ENCODE data around the gene SEMA5A. TPM values are rescaled to one million over a fixed set of nuclear protein-coding genes. Genes with fewer than 3 reads are reported as not detected.
"Not testable (repeated sequence)": the region's sequence is repeated elsewhere in the genome, so short reads cannot be mapped to it uniquely, and the experiment has no call there.

The SEMA5A gene
- total RNA-seq, 2 experiments from 2014 or later, result 1.1 to 1.7 TPM

- DNase-seq, result no peak
- no peaks in the 10 kb centered on the region for H3K27me3 Mint-ChIP-seq
- H3K4me3 Mint-ChIP-seq, result no peak overlapping the region
- no peak overlapping the region for H3K27ac Mint-ChIP-seq
- ChIA-PET CTCF (no interaction called here), POLR2A (no interaction called here)
- H3K36me3 Mint-ChIP-seq (ENCODE audit: low read depth), result peaks cover 2% of the 10 kb centered on the region
- no peaks in the 10 kb centered on the region for H3K4me1 Mint-ChIP-seq
- H3K9me3 Mint-ChIP-seq, result peaks cover 6% of the 10 kb centered on the region
These were observed 122.3 kb downstream of the SEMA5A start for GRCh38 chr5:9423571-9423970.

- Mint-ChIP-seq H3K9me3 (peaks cover 8% of the 10 kb centered on the region), H3K4me1 (no peaks in the 10 kb centered on the region), H3K4me3 (no peak overlapping the region), H3K36me3 (ENCODE audit: low read depth) (peaks cover 2% of the 10 kb centered on the region), H3K27me3 (no peaks in the 10 kb centered on the region), H3K27ac (no peak overlapping the region)
- CTCF ChIA-PET, result interaction anchor here (0.6 kb wide), 1 partner anchor 41 kb away, joined by 3 read pairs; no protein-coding TSS in a partner anchor
- no peak for DNase-seq
- POLR2A ChIA-PET, result no interaction called here
These were observed 124.0 kb downstream of the SEMA5A start for GRCh38 chr5:9421884-9422283.

GRCh38 chr5:9419794-9420193 is 126.1 kb downstream of the SEMA5A start:
- DNase-seq, result no peak
- POLR2A ChIA-PET, result no interaction called here

GRCh38 chr5:9415566-9415965 is 130.3 kb downstream of the SEMA5A start:
- Mint-ChIP-seq H3K9me3 (peaks cover 8% of the 10 kb centered on the region), H3K36me3 (ENCODE audit: low read depth) (peaks cover 2% of the 10 kb centered on the region), H3K4me3 (no peak overlapping the region), H3K27ac (no peak overlapping the region), H3K4me1 (no peaks in the 10 kb centered on the region), H3K27me3 (no peaks in the 10 kb centered on the region)
- POLR2A ChIA-PET, result no interaction called here
- CTCF ChIA-PET, result no interaction called here
- DNase-seq, result no peak

More at GRCh38 chr5:9419794-9420193, 126.1 kb downstream of the SEMA5A start:
- no peaks in the 10 kb centered on the region for H3K4me1 Mint-ChIP-seq
- no peaks in the 10 kb centered on the region for H3K27me3 Mint-ChIP-seq
- peaks cover 2% of the 10 kb centered on the region for H3K36me3 Mint-ChIP-seq (ENCODE audit: low read depth)
- H3K27ac Mint-ChIP-seq, result no peak overlapping the region
- H3K9me3 Mint-ChIP-seq, result peaks cover 8% of the 10 kb centered on the region
- H3K4me3 Mint-ChIP-seq, result no peak overlapping the region
- CTCF ChIA-PET, result no interaction called here

GRCh38 chr5:9415091-9415490 is 130.8 kb downstream of the SEMA5A start:
- CTCF ChIA-PET, result no interaction called here
- Mint-ChIP-seq H3K4me1 (no peaks in the 10 kb centered on the region), H3K9me3 (peaks cover 8% of the 10 kb centered on the region), H3K36me3 (ENCODE audit: low read depth) (peaks cover 2% of the 10 kb centered on the region), H3K27ac (no peak overlapping the region), H3K4me3 (no peak overlapping the region), H3K27me3 (no peaks in the 10 kb centered on the region)
- no peak for DNase-seq
- POLR2A ChIA-PET, result no interaction called here

- POLR2A ChIA-PET, result no interaction called here
- no peaks in the 10 kb centered on the region for H3K4me1 Mint-ChIP-seq
- H3K36me3 Mint-ChIP-seq (ENCODE audit: low read depth), result no peaks in the 10 kb centered on the region
- H3K27ac Mint-ChIP-seq, result no peak overlapping the region
- no peaks in the 10 kb centered on the region for H3K27me3 Mint-ChIP-seq
- no peak overlapping the region for H3K4me3 Mint-ChIP-seq
- no peak for DNase-seq
- CTCF ChIA-PET, result no interaction called here
- H3K9me3 Mint-ChIP-seq, result peaks cover 5% of the 10 kb centered on the region
These were observed 134.7 kb downstream of the SEMA5A start for GRCh38 chr5:9411142-9411541.

- no peaks in the 10 kb centered on the region for H3K36me3 Mint-ChIP-seq (ENCODE audit: low read depth)
- no peaks in the 10 kb centered on the region for H3K27me3 Mint-ChIP-seq
- ChIA-PET POLR2A (no interaction called here), CTCF (no interaction called here)
- no peak overlapping the region for H3K27ac Mint-ChIP-seq
- no peak for DNase-seq
- peaks cover 9% of the 10 kb centered on the region for H3K9me3 Mint-ChIP-seq
- no peaks in the 10 kb centered on the region for H3K4me1 Mint-ChIP-seq
- no peak overlapping the region for H3K4me3 Mint-ChIP-seq
These were observed 136.4 kb downstream of the SEMA5A start for GRCh38 chr5:9409413-9409960.

GRCh38 chr5:9408964-9409363 is 136.9 kb downstream of the SEMA5A start:
- no peak for DNase-seq
- Mint-ChIP-seq H3K4me1 (no peaks in the 10 kb centered on the region), H3K27ac (no peak overlapping the region), H3K27me3 (no peaks in the 10 kb centered on the region), H3K4me3 (no peak overlapping the region), H3K9me3 (peaks cover 9% of the 10 kb centered on the region), H3K36me3 (ENCODE audit: low read depth) (no peaks in the 10 kb centered on the region)
- POLR2A ChIA-PET, result no interaction called here
- CTCF ChIA-PET, result no interaction called here

- Mint-ChIP-seq H3K4me1 (no peaks in the 10 kb centered on the region), H3K4me3 (no peak overlapping the region), H3K27me3 (no peaks in the 10 kb centered on the region), H3K36me3 (ENCODE audit: low read depth) (no peaks in the 10 kb centered on the region), H3K27ac (no peak overlapping the region), H3K9me3 (peaks cover 13% of the 10 kb centered on the region)
- ChIA-PET CTCF (no interaction called here), POLR2A (no interaction called here)
- DNase-seq, result no peak
These were observed 140.6 kb downstream of the SEMA5A start for GRCh38 chr5:9405196-9405754.

GRCh38 chr5:9401786-9402472 is 143.9 kb downstream of the SEMA5A start:
- H3K36me3 Mint-ChIP-seq (ENCODE audit: low read depth), result no peaks in the 10 kb centered on the region
- no peaks in the 10 kb centered on the region for H3K27me3 Mint-ChIP-seq
- no peak for DNase-seq
- H3K4me3 Mint-ChIP-seq, result no peak overlapping the region
- ChIA-PET POLR2A (no interaction called here), CTCF (no interaction called here)
- no peaks in the 10 kb centered on the region for H3K4me1 Mint-ChIP-seq
- H3K9me3 Mint-ChIP-seq, result peaks cover 14% of the 10 kb centered on the region
- no peak overlapping the region for H3K27ac Mint-ChIP-seq

GRCh38 chr5:9399783-9400182 is 146.1 kb downstream of the SEMA5A start:
- POLR2A ChIA-PET, H3K4me1 Mint-ChIP-seq: not testable (repeated sequence)
- peaks cover 12% of the 10 kb centered on the region for H3K9me3 Mint-ChIP-seq

GRCh38 chr5:9399094-9399493 is 146.8 kb downstream of the SEMA5A start:
- no peak for DNase-seq
- Mint-ChIP-seq H3K9me3 (peaks cover 12% of the 10 kb centered on the region), H3K4me3 (no peak overlapping the region), H3K36me3 (ENCODE audit: low read depth) (no peaks in the 10 kb centered on the region), H3K4me1 (no peaks in the 10 kb centered on the region), H3K27me3 (no peaks in the 10 kb centered on the region), H3K27ac (no peak overlapping the region)
- CTCF ChIA-PET, result no interaction called here
- POLR2A ChIA-PET, result no interaction called here

More at GRCh38 chr5:9399783-9400182, 146.1 kb downstream of the SEMA5A start:
- CTCF ChIA-PET; H3K36me3 Mint-ChIP-seq (ENCODE audit: low read depth); H3K27ac Mint-ChIP-seq; H3K27me3 Mint-ChIP-seq; H3K4me3 Mint-ChIP-seq; DNase-seq: not testable (repeated sequence)

- Mint-ChIP-seq H3K27me3 (no peaks in the 10 kb centered on the region), H3K4me1 (no peaks in the 10 kb centered on the region), H3K36me3 (ENCODE audit: low read depth) (no peaks in the 10 kb centered on the region), H3K27ac (no peak overlapping the region), H3K9me3 (peaks cover 12% of the 10 kb centered on the region), H3K4me3 (no peak overlapping the region)
- POLR2A ChIA-PET, result no interaction called here
- no peak for DNase-seq
- CTCF ChIA-PET, result no interaction called here
These were observed 147.6 kb downstream of the SEMA5A start for GRCh38 chr5:9398227-9398626.

GRCh38 chr5:9396285-9396770 is 149.5 kb downstream of the SEMA5A start:
- no peaks in the 10 kb centered on the region for H3K4me1 Mint-ChIP-seq
- no peak overlapping the region for H3K27ac Mint-ChIP-seq
- POLR2A ChIA-PET, result no interaction called here
- CTCF ChIA-PET, result no interaction called here
- H3K36me3 Mint-ChIP-seq (ENCODE audit: low read depth), result no peaks in the 10 kb centered on the region
- H3K9me3 Mint-ChIP-seq, result peaks cover 8% of the 10 kb centered on the region
- no peaks in the 10 kb centered on the region for H3K27me3 Mint-ChIP-seq
- no peak overlapping the region for H3K4me3 Mint-ChIP-seq
- no peak for DNase-seq

All from activated CD4-positive, alpha-beta memory T cell treated with anti-CD3 and anti-CD28 coated beads, Interleukin-2, amount 10 ng/mL, durations not matched to agents 7 days and 5 days (primary cell).